ENCODE data around the gene LMCD1.

The LMCD1 gene

GRCh38 chr3:8472549-8472948 is 29.1 kb upstream of the LMCD1 start:
- TF ChIP-seq SIN3A (IDR thresholded peaks at IDR 0.05; ENCODE audit: borderline replicate concordance, insufficient read depth, low read length) (no peak), TAF1 (IDR thresholded peaks at IDR 0.05; ENCODE audit: borderline replicate concordance, insufficient read depth, low read length) (no peak), FOXP2 (optimal IDR thresholded peaks at IDR 0.05; ENCODE audit: borderline replicate concordance, extremely low read depth, extremely low read length, insufficient read depth) (no peak), POLR2AphosphoS5 (IDR thresholded peaks at IDR 0.05; ENCODE audit: low read depth, low read length) (no peak)
- TF ChIP-seq, protein P1, sequence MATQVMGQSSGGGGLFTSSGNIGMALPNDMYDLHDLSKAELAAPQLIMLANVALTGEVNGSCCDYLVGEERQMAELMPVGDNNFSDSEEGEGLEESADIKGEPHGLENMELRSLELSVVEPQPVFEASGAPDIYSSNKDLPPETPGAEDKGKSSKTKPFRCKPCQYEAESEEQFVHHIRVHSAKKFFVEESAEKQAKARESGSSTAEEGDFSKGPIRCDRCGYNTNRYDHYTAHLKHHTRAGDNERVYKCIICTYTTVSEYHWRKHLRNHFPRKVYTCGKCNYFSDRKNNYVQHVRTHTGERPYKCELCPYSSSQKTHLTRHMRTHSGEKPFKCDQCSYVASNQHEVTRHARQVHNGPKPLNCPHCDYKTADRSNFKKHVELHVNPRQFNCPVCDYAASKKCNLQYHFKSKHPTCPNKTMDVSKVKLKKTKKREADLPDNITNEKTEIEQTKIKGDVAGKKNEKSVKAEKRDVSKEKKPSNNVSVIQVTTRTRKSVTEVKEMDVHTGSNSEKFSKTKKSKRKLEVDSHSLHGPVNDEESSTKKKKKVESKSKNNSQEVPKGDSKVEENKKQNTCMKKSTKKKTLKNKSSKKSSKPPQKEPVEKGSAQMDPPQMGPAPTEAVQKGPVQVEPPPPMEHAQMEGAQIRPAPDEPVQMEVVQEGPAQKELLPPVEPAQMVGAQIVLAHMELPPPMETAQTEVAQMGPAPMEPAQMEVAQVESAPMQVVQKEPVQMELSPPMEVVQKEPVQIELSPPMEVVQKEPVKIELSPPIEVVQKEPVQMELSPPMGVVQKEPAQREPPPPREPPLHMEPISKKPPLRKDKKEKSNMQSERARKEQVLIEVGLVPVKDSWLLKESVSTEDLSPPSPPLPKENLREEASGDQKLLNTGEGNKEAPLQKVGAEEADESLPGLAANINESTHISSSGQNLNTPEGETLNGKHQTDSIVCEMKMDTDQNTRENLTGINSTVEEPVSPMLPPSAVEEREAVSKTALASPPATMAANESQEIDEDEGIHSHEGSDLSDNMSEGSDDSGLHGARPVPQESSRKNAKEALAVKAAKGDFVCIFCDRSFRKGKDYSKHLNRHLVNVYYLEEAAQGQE (IDR thresholded peaks at IDR 0.05; ENCODE audit: insufficient read depth in 1 of 2, low read depth in 2 of 2, low read length in 2 of 2): no peak

- TF ChIP-seq, protein P1 (IDR thresholded peaks at IDR 0.05; ENCODE audit: insufficient read depth in 1 of 2, low read depth in 2 of 2, low read length in 2 of 2): no peak
- TF ChIP-seq TAF1 (IDR thresholded peaks at IDR 0.05; ENCODE audit: borderline replicate concordance, insufficient read depth, low read length): no peak
- TF ChIP-seq POLR2AphosphoS5 (IDR thresholded peaks at IDR 0.05; ENCODE audit: low read depth, low read length): no peak
- no peak for TF ChIP-seq SIN3A (IDR thresholded peaks at IDR 0.05; ENCODE audit: borderline replicate concordance, insufficient read depth, low read length)
- no peak for TF ChIP-seq FOXP2 (optimal IDR thresholded peaks at IDR 0.05; ENCODE audit: borderline replicate concordance, extremely low read depth, extremely low read length, insufficient read depth)
These were observed 28.6 kb upstream of the LMCD1 start for GRCh38 chr3:8473029-8473428.

- TF ChIP-seq, protein P1 (IDR thresholded peaks at IDR 0.05; ENCODE audit: insufficient read depth in 1 of 2, low read depth in 2 of 2, low read length in 2 of 2): no peak
- TF ChIP-seq SIN3A (IDR thresholded peaks at IDR 0.05; ENCODE audit: borderline replicate concordance, insufficient read depth, low read length) (no peak), FOXP2 (optimal IDR thresholded peaks at IDR 0.05; ENCODE audit: borderline replicate concordance, extremely low read depth, extremely low read length, insufficient read depth) (no peak), POLR2AphosphoS5 (IDR thresholded peaks at IDR 0.05; ENCODE audit: low read depth, low read length) (no peak), TAF1 (IDR thresholded peaks at IDR 0.05; ENCODE audit: borderline replicate concordance, insufficient read depth, low read length) (no peak)
These were observed 27.6 kb upstream of the LMCD1 start for GRCh38 chr3:8473990-8474389.

- TF ChIP-seq SIN3A (IDR thresholded peaks at IDR 0.05; ENCODE audit: borderline replicate concordance, insufficient read depth, low read length): no peak
- no peak for TF ChIP-seq TAF1 (IDR thresholded peaks at IDR 0.05; ENCODE audit: borderline replicate concordance, insufficient read depth, low read length)
- no peak for TF ChIP-seq FOXP2 (optimal IDR thresholded peaks at IDR 0.05; ENCODE audit: borderline replicate concordance, extremely low read depth, extremely low read length, insufficient read depth)
These were observed 26.6 kb upstream of the LMCD1 start for GRCh38 chr3:8474991-8475390.

DNA sequence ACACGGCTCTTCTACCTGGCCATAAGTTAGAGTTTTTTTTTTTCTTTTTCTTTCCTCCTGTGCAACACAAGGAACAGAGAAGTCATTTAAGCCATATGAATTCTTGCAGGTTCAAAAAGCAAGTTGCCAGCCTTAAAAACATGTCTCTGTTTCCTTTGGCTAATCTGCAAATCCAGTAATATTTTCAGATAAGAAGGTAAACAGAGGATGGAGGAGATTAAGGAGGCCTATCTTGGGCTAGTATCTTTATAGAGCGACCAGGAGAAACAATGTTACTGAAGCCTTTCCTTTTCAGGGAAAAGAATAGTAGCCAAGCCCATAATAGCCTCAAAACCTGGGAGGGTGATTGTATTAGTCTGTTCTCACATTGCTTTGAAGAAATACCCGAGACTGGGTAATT is 20.9 kb upstream of the LMCD1 start:
- TF ChIP-seq, protein P1 (IDR thresholded peaks at IDR 0.05; ENCODE audit: insufficient read depth in 1 of 2, low read depth in 2 of 2, low read length in 2 of 2): no peak
- TF ChIP-seq FOXP2 (optimal IDR thresholded peaks at IDR 0.05; ENCODE audit: borderline replicate concordance, extremely low read depth, extremely low read length, insufficient read depth) (no peak), TAF1 (IDR thresholded peaks at IDR 0.05; ENCODE audit: borderline replicate concordance, insufficient read depth, low read length) (no peak), POLR2AphosphoS5 (IDR thresholded peaks at IDR 0.05; ENCODE audit: low read depth, low read length) (no peak)

Measured in PFSK-1 (cell line).